Urothelium cell line (cell line): ENCODE data around the gene SLC4A2.
A peak's percentile ranks its signal among the peaks of the same experiment; 100 is the strongest.

Source experiments
- DNase-seq: peaks from one replicate; pipeline ENCODE4 v3.0.0; 2011; ENCODE audit warnings: low spot score, mixed read lengths
- FAIRE-seq: peaks from 2 replicates; lab custom pipeline; 2011; peaks lifted over from hg19 to GRCh38; lab: Jason Lieb, UNC

The SLC4A2 gene

DNA sequence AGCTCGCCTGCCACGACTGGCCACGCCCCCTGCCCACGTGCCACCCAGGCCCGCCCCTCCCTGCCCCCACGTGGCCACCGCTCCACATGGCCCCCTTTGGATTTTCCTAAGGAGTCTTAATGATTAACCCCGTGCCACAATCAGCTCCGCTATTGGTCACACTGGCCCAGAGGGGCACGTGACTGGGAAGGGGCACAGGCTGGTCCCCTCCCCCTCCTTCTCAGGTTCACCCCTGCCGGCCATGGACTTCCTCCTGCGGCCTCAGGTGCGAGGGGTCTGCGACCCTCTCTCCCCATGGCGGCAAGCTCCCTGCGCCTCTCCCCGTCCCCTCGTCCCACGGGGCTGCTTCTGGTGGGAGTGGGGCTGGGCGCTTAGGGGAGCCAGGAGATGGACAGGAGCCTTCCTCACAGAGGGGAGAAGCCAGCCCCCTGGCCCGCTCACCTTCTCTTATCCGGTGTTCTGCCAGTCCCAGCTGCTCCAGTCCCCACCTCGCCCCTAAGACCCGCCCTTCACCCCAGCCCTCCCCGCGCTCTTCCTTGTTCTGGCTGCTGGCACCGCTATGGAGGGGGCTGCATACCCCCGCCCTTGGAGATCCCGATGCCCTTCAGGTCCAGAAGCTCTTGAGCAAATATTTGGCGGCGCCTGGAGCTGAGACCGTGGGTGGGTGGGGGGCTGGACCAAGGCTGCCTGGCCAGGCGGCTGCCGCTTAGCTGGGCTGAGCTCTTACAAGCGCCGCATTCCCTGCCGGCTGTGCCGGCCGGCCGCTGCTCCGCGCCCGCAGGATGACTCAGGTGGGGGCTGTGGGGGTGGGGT is 3.2 kb downstream of the SLC4A2 start:
- peak; percentile 42 for DNase-seq
- no peak for FAIRE-seq

DNA sequence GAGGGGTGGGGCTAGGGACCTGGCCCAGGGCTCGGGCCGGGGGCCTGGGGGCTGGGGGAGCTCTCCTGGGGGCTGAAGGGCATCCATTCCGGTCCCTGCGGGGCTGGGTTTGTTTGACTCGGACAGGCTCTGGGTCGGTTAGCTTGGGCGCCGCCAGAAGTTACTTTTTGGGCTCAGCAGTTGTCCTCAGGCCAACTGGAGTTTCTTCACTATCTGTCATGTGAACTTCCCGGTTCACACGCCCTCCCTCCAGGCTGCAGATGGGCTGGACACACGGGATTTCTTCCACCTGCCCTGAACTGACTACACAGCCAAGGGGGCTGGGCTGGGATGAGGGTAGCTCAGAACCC is 3.8 kb downstream of the SLC4A2 start:
- no peak for FAIRE-seq
- DNase-seq: no peak

DNA sequence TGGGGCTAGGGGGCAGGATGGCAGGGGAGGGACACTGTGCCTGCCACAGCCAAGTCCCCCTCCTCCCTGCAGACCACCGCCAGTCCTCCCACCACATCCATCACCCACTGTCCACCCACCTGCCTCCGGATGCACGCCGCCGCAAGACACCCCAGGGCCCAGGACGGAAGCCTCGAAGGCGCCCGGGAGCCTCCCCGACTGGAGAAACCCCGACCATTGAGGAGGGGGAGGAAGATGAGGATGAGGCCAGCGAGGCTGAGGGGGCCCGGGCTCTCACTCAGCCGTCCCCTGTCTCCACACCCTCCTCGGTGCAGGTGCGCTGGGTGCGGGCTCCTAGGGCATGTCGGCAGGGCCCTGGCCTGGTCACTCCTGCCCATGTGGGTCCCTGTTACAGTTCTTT is 5.1 kb downstream of the SLC4A2 start:
- DNase-seq: no peak
- FAIRE-seq: no peak

DNA sequence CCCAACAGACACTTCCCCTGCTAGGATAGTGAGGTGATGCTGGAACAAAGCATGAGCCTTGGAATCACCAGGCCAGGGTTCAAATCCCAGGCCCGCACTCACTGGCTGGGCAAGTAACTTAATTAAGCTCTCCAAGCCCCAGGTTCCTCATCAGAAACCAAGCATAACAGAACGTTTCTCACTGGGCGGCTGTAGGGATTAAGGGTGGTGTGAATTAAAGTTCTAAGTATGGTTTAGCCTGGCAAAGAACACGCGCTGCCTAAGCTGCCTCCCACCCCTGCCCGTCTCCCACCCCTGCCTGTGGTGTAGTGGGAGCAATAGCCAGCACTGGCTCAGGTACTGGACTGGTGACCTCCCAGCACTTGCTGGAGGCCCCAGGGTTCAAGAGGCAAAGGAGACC is 5.6 kb downstream of the SLC4A2 start:
- FAIRE-seq: no peak
- DNase-seq: no peak

DNA sequence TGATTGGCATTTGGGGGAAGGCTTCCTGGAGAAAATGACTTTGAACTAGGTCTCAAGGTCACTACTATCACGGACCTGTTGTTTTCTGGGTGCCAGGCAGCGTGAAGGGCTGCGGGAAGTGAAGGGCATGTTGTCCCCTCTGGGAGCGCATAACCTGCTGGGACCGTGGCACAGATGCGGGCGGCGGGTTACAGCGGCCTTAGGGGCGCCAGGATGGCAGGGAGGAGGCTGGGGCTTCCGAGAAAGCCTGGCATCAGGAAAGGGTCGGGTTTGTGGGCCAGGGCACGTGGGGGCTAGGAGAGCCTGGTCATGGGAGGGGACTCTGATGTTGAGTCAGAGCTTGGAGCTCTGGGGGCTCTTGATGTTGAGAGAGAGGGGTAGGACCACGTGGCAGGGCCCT is 6.1 kb downstream of the SLC4A2 start:
- DNase-seq: no peak
- FAIRE-seq: no peak

DNA sequence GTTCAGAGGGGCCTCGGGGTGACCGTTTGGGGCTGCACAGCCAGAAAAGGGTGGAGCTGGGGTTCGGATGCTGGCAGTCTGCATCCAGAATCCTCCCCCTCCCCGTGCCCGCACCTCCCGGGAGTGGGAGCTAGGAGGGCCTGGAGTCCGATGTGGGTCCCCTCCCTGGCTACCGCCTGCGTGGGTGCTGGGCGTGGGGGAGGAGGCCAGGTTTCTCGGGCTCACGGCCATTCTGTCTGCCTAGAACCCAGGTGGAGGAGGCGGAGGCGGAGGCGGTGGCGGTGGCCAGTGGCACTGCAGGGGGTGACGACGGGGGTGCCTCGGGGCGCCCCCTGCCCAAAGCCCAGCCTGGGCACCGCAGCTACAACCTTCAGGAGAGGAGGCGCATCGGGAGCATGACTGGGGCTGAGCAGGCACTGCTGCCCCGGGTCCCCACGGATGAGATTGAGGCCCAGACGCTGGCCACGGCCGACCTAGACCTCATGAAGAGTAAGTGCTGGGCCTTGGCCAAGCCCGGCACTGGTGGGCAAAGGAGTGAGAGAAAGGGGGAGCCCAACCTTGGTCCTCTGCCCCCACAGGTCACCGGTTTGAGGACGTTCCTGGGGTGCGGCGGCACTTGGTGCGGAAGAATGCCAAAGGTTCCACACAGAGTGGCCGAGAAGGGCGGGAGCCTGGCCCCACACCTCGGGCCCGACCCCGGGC is 7.0 kb downstream of the SLC4A2 start:
- no peak for FAIRE-seq
- no peak for DNase-seq

DNA sequence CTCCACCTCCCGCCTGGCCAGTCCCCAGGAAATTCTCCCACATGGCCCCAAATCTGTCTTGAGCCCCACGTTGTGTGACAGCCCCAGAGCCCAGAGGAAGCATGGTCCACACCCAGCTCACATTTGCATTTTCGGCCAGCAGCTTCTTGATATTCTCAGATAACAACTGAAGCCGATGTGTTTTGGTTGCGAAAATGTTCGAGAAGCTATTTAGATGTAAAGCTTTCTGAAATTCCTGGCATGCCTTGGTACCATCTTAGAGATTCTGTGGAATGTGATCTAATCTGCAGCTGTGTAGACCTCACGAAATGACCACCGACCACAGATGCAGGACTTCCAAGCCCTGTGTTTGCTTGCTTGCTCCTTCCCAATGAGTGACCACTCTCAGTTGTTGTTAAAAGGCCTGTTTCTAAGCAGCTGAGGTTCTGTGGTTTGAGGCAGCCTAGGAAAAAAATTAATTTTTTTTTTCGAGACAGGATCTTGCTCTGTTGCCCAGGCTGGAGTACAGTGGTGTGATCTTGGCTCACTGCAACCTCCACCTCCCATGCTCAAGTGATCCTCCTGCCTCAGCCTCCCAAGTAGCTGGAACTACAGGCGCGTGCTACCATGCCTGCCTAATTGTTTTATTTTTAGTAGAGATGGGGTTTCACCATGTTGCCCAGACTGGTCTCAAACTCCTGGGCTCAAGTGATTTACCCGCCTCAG is 8.8 kb downstream of the SLC4A2 start:
- no peak for DNase-seq
- FAIRE-seq: no peak

DNA sequence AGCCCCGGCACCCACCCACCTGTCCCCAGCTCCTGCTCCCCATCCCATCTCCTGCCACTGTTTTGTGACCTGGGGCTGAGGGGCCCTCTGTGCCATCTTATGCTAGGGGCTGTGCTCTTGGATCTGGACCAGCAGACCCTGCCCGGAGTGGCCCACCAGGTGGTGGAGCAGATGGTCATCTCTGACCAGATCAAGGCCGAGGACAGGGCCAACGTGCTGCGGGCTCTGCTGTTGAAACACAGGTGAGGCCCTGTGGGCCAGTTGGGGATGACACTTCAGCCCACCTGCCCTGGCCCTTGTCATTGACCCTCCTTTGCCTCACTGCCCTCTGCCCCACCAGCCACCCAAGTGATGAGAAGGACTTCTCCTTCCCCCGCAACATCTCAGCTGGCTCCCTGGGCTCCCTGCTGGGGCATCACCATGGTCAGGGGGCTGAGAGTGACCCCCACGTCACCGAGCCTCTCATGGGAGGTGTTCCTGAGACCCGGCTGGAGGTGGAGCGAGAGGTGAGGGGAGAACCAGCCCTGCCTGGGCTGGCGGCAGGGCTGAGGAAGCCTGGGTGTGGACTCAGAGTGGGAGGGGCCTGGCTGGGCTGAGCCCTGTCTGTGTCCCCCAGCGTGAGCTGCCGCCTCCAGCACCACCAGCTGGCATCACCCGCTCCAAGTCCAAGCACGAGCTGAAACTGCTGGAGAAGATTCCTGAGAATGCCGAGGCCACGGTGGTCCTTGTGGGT is 10.6 kb downstream of the SLC4A2 start:
- DNase-seq: no peak
- FAIRE-seq: no peak

DNA sequence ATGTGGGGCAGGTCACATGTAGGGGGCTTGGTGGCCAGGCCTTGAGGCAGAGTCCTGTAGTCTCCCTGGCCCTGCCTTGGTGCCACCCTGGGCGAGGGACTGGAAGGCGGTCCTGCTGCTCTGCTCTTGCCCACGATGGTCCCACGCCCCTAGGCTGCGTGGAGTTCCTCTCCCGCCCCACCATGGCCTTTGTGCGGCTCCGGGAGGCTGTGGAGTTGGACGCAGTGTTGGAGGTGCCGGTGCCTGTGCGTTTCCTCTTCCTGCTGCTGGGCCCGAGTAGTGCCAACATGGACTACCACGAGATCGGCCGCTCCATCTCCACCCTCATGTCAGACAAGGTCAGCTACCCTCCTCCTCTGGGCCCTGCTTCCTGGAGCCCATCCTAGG is 11.2 kb downstream of the SLC4A2 start:
- FAIRE-seq: no peak
- DNase-seq: no peak

DNA sequence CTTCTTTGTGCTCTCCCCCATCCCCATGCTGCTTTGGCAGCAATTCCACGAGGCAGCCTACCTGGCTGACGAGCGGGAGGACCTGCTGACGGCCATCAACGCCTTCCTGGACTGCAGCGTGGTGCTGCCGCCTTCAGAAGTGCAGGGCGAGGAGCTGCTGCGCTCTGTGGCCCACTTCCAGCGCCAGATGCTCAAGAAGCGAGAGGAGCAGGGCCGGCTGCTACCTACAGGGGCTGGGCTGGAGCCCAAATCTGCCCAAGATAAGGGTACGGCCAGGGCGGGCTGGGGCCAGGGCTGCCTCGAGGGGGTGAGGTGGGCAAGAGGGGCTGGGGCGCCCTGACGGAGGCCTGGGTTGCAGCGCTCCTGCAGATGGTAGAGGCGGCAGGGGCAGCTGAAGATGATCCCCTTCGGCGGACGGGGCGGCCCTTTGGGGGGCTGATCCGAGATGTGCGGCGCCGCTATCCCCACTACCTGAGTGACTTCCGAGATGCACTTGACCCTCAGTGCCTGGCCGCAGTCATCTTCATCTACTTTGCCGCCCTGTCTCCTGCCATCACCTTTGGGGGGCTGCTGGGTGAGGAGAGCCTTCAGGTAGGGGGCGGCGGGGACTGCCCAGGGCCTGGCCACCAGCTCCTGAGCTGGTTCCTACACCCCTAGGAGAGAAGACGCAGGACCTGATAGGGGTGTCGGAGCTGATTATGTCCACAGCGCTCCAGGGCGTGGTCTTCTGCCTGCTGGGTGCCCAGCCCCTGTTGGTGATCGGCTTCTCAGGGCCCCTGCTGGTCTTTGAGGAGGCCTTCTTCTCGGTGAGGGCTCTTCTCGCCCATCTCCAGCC is 11.9 kb downstream of the SLC4A2 start:
- FAIRE-seq: no peak

DNA sequence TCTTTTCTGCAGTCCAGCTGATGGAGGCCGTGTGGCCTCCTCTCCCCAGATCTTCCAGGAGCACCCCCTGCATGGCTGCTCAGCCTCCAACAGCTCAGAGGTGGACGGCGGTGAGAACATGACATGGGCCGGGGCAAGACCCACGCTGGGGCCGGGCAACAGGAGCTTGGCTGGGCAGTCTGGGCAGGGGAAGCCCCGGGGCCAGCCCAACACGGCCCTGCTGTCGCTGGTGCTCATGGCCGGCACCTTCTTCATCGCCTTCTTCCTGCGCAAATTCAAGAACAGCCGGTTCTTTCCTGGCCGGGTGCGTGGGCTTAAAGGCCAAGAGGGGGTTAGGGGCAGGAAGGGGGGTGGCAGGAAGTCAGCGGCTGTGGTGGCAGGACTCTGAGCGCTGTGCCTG is 14.6 kb downstream of the SLC4A2 start:
- DNase-seq: no peak
- no peak for FAIRE-seq

More for the DNA sequence above, 11.9 kb downstream of the SLC4A2 start:
- DNase-seq: no peak

DNA sequence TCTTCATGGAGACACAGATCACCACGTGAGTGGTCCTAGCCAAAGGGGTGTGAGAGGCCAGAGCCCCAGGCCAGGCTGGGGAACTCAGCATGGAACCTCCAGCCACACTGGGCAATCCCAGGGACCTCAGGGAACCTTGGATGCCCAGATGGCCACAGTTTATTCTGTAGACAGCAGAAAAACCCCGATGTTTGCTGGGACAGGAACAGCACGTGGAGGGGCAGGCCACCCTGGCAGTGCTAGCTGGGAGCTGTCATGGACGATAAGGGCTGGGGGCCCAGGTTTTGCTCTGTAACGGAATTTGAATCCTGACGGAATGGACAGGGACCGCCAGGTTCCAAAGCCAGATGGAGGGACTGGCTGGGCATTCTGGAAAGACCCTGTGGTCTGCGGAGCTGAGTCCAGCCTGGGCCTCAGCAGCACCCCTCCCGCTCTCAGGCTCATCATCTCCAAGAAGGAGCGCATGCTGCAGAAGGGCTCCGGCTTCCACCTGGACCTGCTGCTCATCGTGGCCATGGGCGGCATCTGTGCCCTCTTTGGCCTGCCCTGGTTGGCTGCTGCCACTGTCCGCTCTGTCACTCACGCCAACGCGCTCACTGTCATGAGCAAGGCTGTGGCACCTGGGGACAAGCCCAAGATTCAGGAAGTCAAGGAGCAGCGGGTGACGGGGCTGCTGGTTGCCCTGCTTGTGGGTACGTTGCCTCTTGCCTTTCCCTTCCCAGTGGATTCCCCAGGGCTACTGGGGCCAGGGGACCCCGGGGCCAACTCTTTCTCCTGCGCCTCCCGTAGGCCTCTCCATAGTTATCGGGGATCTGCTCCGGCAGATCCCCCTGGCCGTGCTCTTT is 15.7 kb downstream of the SLC4A2 start:
- no peak for FAIRE-seq

DNA sequence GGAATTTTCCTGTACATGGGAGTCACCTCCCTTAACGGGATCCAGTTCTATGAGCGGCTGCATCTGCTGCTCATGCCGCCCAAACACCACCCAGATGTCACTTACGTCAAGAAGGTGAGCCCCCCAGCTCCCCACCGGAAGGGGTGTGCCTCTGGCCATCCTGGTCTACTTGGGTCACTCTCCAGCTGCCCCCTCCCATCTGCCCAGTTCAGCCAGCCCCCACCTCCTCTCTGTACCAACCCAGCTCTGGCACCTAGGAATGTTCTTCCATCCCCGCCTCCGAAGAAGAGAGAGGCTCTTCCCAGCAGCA is 16.2 kb downstream of the SLC4A2 start:
- FAIRE-seq: no peak

More for the DNA sequence above, 15.7 kb downstream of the SLC4A2 start:
- no peak for DNase-seq

DNA sequence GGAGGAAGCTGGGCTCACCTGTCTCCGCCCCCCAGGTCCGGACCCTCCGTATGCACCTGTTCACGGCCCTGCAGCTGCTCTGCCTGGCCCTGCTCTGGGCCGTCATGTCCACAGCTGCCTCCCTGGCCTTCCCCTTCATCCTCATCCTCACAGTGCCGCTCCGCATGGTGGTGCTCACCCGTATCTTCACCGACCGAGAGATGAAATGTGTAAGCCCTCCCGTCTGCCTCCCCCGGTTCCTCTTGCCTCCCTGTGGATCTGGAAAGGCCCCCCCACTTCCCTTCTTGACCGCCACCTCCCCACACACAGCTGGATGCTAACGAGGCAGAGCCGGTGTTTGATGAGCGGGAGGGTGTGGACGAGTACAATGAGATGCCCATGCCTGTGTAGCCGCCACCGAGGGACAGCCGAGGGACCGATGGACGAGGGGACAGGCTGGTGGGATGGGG is 16.6 kb downstream of the SLC4A2 start:
- no peak for FAIRE-seq
- no peak for DNase-seq

More for the DNA sequence above, 16.2 kb downstream of the SLC4A2 start:
- DNase-seq: no peak

DNA sequence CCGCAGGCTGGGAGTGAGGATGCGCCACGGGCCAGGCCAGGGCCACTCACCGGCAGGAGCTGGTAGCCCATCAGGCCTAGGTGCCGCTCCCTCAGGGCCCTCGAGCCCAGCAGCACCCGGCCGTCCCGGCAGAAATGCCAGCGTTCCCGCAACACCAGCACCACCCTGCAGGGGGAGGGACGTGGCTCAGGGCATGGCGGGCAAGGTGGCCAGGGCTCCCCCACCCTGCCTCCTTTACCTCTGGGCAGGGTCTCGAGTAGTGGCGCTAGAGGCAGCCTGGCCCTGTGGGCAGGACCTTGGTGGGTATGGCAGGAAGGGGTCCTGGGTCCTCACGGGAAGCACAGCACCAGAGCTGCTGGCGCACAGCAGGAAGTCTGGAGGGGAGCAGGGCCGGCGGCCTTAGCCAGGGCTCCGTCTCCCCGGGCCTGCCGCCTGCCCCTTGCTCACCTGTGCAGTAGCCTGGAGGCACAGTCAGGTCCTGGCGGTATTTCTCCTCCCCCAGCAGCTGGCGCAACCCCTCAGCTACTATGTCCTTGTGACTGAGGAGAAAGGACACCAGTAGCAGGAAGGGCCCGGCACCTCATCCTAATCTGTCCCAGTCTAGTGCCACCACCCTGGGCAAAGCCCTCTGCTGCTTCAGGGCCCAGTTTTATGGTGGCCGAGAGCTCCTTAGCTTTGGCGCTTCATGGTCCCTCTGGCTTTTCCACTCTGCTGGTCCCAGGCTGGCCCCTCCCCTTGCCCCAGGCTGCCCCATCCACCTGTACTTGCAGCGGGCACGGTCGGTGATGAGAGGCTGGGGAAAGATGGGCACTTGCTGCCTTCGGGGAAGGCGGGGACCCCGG is 17.7 kb downstream of the SLC4A2 start:
- DNase-seq (no peak), FAIRE-seq (no peak)

DNA sequence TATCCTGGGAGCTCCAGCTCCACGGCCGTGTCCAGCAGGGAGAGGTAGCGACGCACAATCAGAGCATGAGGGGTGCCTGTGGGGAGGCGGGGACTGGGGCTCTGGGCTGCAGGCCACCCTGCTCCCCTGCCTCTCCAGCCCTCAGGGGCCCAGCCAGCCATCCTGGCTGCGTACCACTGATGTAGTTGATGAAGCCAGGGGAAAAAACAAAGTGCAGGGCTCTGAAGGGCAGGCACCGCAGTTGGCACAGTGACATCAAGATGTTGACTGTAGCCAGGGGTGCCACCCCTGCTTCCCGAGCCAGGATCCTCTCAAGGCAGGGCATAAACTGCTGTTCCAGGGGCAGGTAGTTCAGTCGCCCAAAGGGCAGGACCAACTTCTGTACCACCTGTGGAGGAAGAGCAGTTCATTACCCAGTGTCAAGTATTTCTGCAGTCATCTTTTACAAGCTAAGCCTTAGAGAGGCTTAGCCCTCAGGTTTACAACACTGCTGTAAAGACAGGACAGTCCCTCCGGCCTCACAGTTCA is 18.4 kb downstream of the SLC4A2 start:
- DNase-seq (no peak), FAIRE-seq (no peak)

DNA sequence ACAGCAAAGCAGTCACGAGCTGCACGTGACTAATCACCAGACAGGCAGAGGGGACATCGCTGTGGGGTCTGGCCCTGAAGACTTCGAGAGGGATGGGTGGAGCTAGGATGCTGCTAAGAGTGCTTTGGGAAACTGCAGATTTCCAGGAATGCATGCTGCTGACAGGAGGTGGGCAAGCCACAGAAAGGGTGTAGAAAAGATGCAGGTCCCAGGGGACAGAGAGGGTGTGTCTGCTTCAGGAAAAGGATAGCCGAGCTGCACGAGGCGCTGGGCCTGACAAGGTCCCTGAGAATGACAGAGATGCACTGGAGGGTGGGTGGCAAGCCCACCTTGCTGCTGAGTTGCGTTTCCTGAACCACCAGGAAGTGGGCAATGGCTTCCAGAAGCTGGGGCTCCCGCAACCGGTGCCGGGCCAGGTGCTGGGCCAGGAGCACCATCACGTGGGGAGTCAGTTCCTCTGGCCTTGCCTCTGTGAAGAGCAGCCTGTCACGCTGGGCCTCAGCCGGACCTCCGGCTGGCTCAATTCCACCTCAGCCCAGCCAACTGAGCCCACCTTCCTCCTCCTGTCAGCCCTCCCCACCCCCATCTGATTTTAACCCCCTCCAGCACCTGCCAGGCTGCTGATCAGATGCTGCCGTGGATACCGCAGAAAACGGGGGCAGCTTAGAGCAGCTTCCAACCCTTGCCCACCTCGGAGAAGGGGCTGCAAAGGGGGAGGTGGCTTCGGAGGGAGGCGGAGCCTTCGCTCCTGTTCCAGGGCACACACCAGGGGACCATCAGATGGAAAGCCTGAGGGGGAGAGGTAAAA is 19.0 kb downstream of the SLC4A2 start:
- FAIRE-seq (no peak), DNase-seq (no peak)
